ENCODE results near the gene TMEM100. TPM values are rescaled to one million over a fixed set of nuclear protein-coding genes. Genes with fewer than 3 reads are reported as not detected.

The TMEM100 gene
- polyA plus RNA-seq, 3 donors: not detected

- Histone ChIP-seq H3K27me3 (ENCODE audit: control insufficient read depth in 2 of 2, insufficient read depth in 2 of 2, low read length in 2 of 2) (peaks cover 6 to 9% of the 10 kb centered on the region in 2 donors), H3K4me2 (replicated peaks; ENCODE audit: extremely low read depth, low read length, poor library complexity, severe bottlenecking) (no peak overlapping the region), H4K20me1 (ENCODE audit: insufficient read depth, low read length) (no peaks in the 10 kb centered on the region), H3K27ac (ENCODE audit: low read depth in 1 of 2, low read length in 2 of 2) (no peak overlapping the region), H3K4me3 (replicated peaks in 1 of 3; ENCODE audit: low read depth in 2 of 3, low read length in 3 of 3) (no peak overlapping the region), H3K4me1 (ENCODE audit: control insufficient read depth in 1 of 2, insufficient read depth in 2 of 2, low read length in 2 of 2) (peaks cover 5 to 8% of the 10 kb centered on the region in 2 donors), H3K9me3 (replicated peaks in 1 of 2; ENCODE audit: control insufficient read depth in 1 of 2, insufficient read depth in 1 of 2, low read length in 2 of 2) (no peaks in the 10 kb centered on the region), H3K36me3 (replicated peaks in 1 of 2; ENCODE audit: control insufficient read depth in 1 of 2, insufficient read depth in 2 of 2, low read length in 2 of 2) (no peaks in the 10 kb centered on the region), H2AFZ (ENCODE audit: insufficient read depth, low read depth, low read length, poor library complexity, severe bottlenecking) (no peak overlapping the region), H3K9ac (ENCODE audit: insufficient read depth, low read length, poor library complexity, severe bottlenecking) (no peak overlapping the region), H3K79me2 (ENCODE audit: insufficient read depth, low read length) (no peaks in the 10 kb centered on the region)
- WGBS (ENCODE audit: insufficient coverage): 80% methylated on average over 1 of the region's 4 CpGs
- H3K36me3 Mint-ChIP-seq: no peaks in the 10 kb centered on the region
- peaks cover 6 to 15% (median 12%) of the 10 kb centered on the region in 3 donors for H3K27me3 Mint-ChIP-seq (ENCODE audit: low read depth in 3 of 3)
- H3K9me3 Mint-ChIP-seq: no peaks in the 10 kb centered on the region
- no peak for DNase-seq
- H3K4me1 Mint-ChIP-seq: peaks cover 7% of the 10 kb centered on the region
- intact Hi-C loops (cut with micrococcal nuclease): loop anchor here (5.0 to 10.0 kb wide), 2 partner anchors 73 to 190 kb away; no protein-coding TSS in a partner anchor
- no peak overlapping the region for H3K4me3 Mint-ChIP-seq
- no peak overlapping the region for H3K27ac Mint-ChIP-seq
- no peak for TF ChIP-seq CTCF (IDR thresholded peaks at IDR 0.05)
Measured at GRCh38 chr17:55717432-55717831, 5.2 kb downstream of the TMEM100 start.

- peaks cover 0 to 2% (median 0%) of the 10 kb centered on the region in 7 donors for H3K9me3 Mint-ChIP-seq
- no peaks in the 10 kb centered on the region for H3K36me3 Mint-ChIP-seq
- no peaks in the 10 kb centered on the region for H3K9me3 ChIP-seq (replicated peaks in 1 of 2; ENCODE audit: control insufficient read depth in 1 of 2, insufficient read depth in 1 of 2, low read length in 2 of 2)
Measured at GRCh38 chr17:55710829-55711496, 11.7 kb downstream of the TMEM100 start.

More at GRCh38 chr17:55710829-55711496, 11.7 kb downstream of the TMEM100 start:
- Histone ChIP-seq H3K36me3 (replicated peaks in 1 of 2; ENCODE audit: control insufficient read depth in 1 of 2, insufficient read depth in 2 of 2, low read length in 2 of 2) (no peaks in the 10 kb centered on the region), H3K27ac (ENCODE audit: low read depth in 1 of 2, low read length in 2 of 2) (peak overlapping the region in 1 of 2 donors; percentile 52), H4K20me1 (ENCODE audit: insufficient read depth, low read length) (no peaks in the 10 kb centered on the region), H3K27me3 (ENCODE audit: control insufficient read depth in 2 of 2, insufficient read depth in 2 of 2, low read length in 2 of 2) (no peaks in the 10 kb centered on the region), H3K9ac (ENCODE audit: insufficient read depth, low read length, poor library complexity, severe bottlenecking) (no peak overlapping the region), H3K79me2 (ENCODE audit: insufficient read depth, low read length) (no peaks in the 10 kb centered on the region), H3K4me1 (ENCODE audit: control insufficient read depth in 1 of 2, insufficient read depth in 2 of 2, low read length in 2 of 2) (peaks cover 23 to 24% of the 10 kb centered on the region in 2 donors), H3K4me3 (replicated peaks in 1 of 3; ENCODE audit: low read depth in 2 of 3, low read length in 3 of 3) (no peak overlapping the region), H3K4me2 (replicated peaks; ENCODE audit: extremely low read depth, low read length, poor library complexity, severe bottlenecking) (no peak overlapping the region), H2AFZ (ENCODE audit: insufficient read depth, low read depth, low read length, poor library complexity, severe bottlenecking) (no peak overlapping the region)
- no peak for TF ChIP-seq CTCF (IDR thresholded peaks at IDR 0.05)
- intact Hi-C loops (cut with micrococcal nuclease): loop anchor here (10.0 kb wide), 1 partner anchor 66 kb away; no protein-coding TSS in a partner anchor
- H3K27ac Mint-ChIP-seq: peak overlapping the region; percentile 31 to 81 (median 60)
- no peak for DNase-seq
- 67% methylated on average over 1 of the region's 4 CpGs for WGBS (ENCODE audit: insufficient coverage)
- H3K27me3 Mint-ChIP-seq (ENCODE audit: low read depth in 3 of 3): peaks cover 0 to 4% (median 0%) of the 10 kb centered on the region in 3 donors
- H3K4me1 Mint-ChIP-seq: peaks cover 19% of the 10 kb centered on the region
- no peak overlapping the region for H3K4me3 Mint-ChIP-seq

Measured in CD14-positive monocyte (primary cell).